Raji (cell line): ENCODE measurements around the gene SIM2.

Experiments used
- POLR2A ChIP-seq: IDR thresholded peaks from 2 replicates; pipeline ENCODE4 v1.6.1; 2011; ENCODE audit warnings: low read depth, low read length, control low read depth; ENCODE audit not compliant: insufficient read depth

The SIM2 gene

GRCh38 chr21:36773995-36774394 lies 75.1 kb downstream of the SIM2 start:
- no peak for TF ChIP-seq POLR2A

- TF ChIP-seq POLR2A = no peak
These were observed 78.2 kb downstream of the SIM2 start for GRCh38 chr21:36776981-36777617.

- TF ChIP-seq POLR2A = no peak
These were observed 81.9 kb downstream of the SIM2 start for GRCh38 chr21:36780861-36781260.

GRCh38 chr21:36783612-36784374 lies 84.9 kb downstream of the SIM2 start:
- no peak for TF ChIP-seq POLR2A

- no peak for TF ChIP-seq POLR2A
These were observed 86.0 kb downstream of the SIM2 start for GRCh38 chr21:36784947-36785346.

GRCh38 chr21:36785615-36786014 lies 86.7 kb downstream of the SIM2 start:
- no peak for TF ChIP-seq POLR2A

GRCh38 chr21:36786186-36786585 lies 87.3 kb downstream of the SIM2 start:
- TF ChIP-seq POLR2A = no peak

- TF ChIP-seq POLR2A = no peak
These were observed 89.3 kb downstream of the SIM2 start for GRCh38 chr21:36788120-36788638.

GRCh38 chr21:36790616-36791015 lies 91.7 kb downstream of the SIM2 start:
- TF ChIP-seq POLR2A = no peak

GRCh38 chr21:36791180-36791579 lies 92.3 kb downstream of the SIM2 start:
- TF ChIP-seq POLR2A = no peak

- TF ChIP-seq POLR2A = no peak
These were observed 93.0 kb downstream of the SIM2 start for GRCh38 chr21:36791695-36792470.

GRCh38 chr21:36792505-36792967 lies 93.6 kb downstream of the SIM2 start:
- TF ChIP-seq POLR2A = no peak

GRCh38 chr21:36796070-36796469 lies 97.2 kb downstream of the SIM2 start:
- no peak for TF ChIP-seq POLR2A

- TF ChIP-seq POLR2A = no peak
These were observed 99.6 kb downstream of the SIM2 start for GRCh38 chr21:36798491-36798890.
